GM10248 (cell line): ENCODE data around the gene ANTXR1.

Experiments
- CTCF ChIA-PET: fragments of 300-600 bp; sonication (Branson Sonifier 250); formaldehyde crosslinking; extraction: SDS; loops from one replicate; lab custom pipeline; 2021; ENCODE audit warnings: antibody characterized with exemption; lab: Yijun Ruan, JAX
- POLR2A ChIA-PET: fragments of 350-650 bp; sonication (Branson Sonifier 250); formaldehyde crosslinking; extraction: SDS; loops from one replicate; lab custom pipeline; 2020; ENCODE audit warnings: antibody characterized with exemption; lab: Yijun Ruan, JAX
- DNase-seq: peaks from one replicate; pipeline ENCODE4 v3.0.0; 2012; ENCODE audit errors: extremely low spot score
- CTCF ChIP-seq: IDR thresholded peaks from 2 replicates; pipeline ENCODE4 v1.5.1; 2012; ENCODE audit warnings: mild to moderate bottlenecking, low read depth; ENCODE audit errors: extremely low read depth, missing control alignments, control extremely low read depth

Gene ANTXR1

GRCh38 chr2:69090820-69091219, 77.8 kb downstream of the ANTXR1 start:
- CTCF ChIA-PET, result interaction anchor here (1.0 kb wide), 1 partner anchor 147 kb away, joined by 4 read pairs; no protein-coding TSS in a partner anchor
- POLR2A ChIA-PET, result interaction anchor here (0.6 kb wide), 1 partner anchor 215 kb away, joined by 6 read pairs; no protein-coding TSS in a partner anchor
- no peak for DNase-seq
- TF ChIP-seq CTCF, result no peak

GRCh38 chr2:69092857-69093256, 79.9 kb downstream of the ANTXR1 start:
- CTCF ChIA-PET, result no interaction called here
- POLR2A ChIA-PET, result no interaction called here
- no peak for TF ChIP-seq CTCF
- no peak for DNase-seq

- CTCF ChIA-PET, result no interaction called here
- POLR2A ChIA-PET, result no interaction called here
- TF ChIP-seq CTCF, result no peak
- no peak for DNase-seq
Measured at GRCh38 chr2:69095305-69095704, 82.3 kb downstream of the ANTXR1 start.

- ChIA-PET POLR2A (no interaction called here), CTCF (no interaction called here)
- DNase-seq, result no peak
- TF ChIP-seq CTCF, result no peak
Measured at GRCh38 chr2:69096326-69097095, 83.5 kb downstream of the ANTXR1 start.

GRCh38 chr2:69097148-69097610, 84.2 kb downstream of the ANTXR1 start:
- DNase-seq, result no peak
- ChIA-PET POLR2A (no interaction called here), CTCF (no interaction called here)
- no peak for TF ChIP-seq CTCF

GRCh38 chr2:69097891-69098655, 85.1 kb downstream of the ANTXR1 start:
- no peak for DNase-seq
- ChIA-PET POLR2A (no interaction called here), CTCF (interaction anchor here (0.7 to 0.9 kb wide), 3 partner anchors 8 to 72 kb away, joined by 3 read pairs; no protein-coding TSS in a partner anchor)
- no peak for TF ChIP-seq CTCF
